Measurements from ENCODE around the gene CH25H.

GRCh38 chr10:89216056-89216455 is 8.9 kb upstream of the CH25H start:
- TF ChIP-seq CTCF (IDR thresholded peaks at IDR 0.05) (no peak), POLR2A (IDR thresholded peaks at IDR 0.05) (no peak)
